ENCODE data around the gene SLIT3.

DNA sequence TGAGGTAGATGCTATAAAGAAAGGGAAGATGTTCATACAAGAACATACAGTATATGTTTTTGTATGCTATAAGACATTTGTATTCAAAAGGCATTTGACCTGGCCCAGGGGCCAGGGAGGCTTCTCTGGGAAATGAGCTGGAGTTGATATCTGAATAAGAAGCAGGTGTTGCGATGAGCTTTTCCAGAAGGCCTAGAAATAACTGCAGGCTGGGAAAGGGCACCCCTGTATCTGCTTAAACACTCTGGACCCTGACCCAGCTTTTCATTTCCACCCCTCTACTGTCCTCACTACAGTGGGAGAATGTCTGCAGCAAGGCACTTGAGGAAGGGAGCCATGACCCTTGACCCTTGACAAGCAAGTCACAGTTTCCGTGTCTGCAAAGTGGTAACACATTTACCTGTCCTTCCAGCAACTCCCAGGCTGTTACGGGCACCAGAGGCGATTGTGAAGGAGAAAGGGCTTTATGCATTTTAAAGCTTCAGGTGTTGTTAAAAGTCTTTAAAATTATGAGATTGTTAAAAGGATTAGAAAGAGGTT lies 633.6 kb downstream of the SLIT3 start:
- TF ChIP-seq CTCF (IDR thresholded peaks at IDR 0.05; ENCODE audit: low read depth, low read length, poor library complexity, severe bottlenecking): no peak
- no peak for TF ChIP-seq EZH2phosphoT487 (IDR thresholded peaks at IDR 0.05; ENCODE audit: borderline replicate concordance, low read length)

Data from DOHH2 (cell line).